H1 (cell line): ENCODE measurements around the gene ACP2. TPM values are rescaled to one million over a fixed set of nuclear protein-coding genes. Genes with fewer than 3 reads are reported as not detected.

Experiments
- BACH1 ChIP-seq: IDR thresholded peaks from 2 replicates; pipeline ENCODE4 v1.6.1; 2012; ENCODE audit warnings: low read length, improper control_type of control experiment
- CEBPB ChIP-seq: IDR thresholded peaks from 2 replicates; pipeline ENCODE4 v1.6.1; 2012; ENCODE audit warnings: low read depth, low read length
- EP300 ChIP-seq, 2 experiments: IDR thresholded peaks; 1 replicate in 1 of 2; 2 replicates in 1 of 2; pipeline ENCODE4 v1.6.1; 2011 to 2012; ENCODE audit warnings: low read depth in 2 of 2, low read length in 2 of 2, mild to moderate bottlenecking in 2 of 2, borderline replicate concordance in 1 of 2, inconsistent platforms in 1 of 2, moderate library complexity in 1 of 2
- GTF2F1 ChIP-seq: IDR thresholded peaks from 2 replicates; pipeline ENCODE4 v1.6.1; 2012; ENCODE audit warnings: low read depth, low read length, improper control_type of control experiment, borderline replicate concordance
- KDM1A ChIP-seq: fragments of 200-600, 300-600 bp; sonication (generic); IDR thresholded peaks from 2 replicates; pipeline ENCODE4 v1.7.1; 2016; ENCODE audit warnings: mild to moderate bottlenecking, low read length, borderline replicate concordance
- RBBP5 ChIP-seq: IDR thresholded peaks from 2 replicates; pipeline ENCODE4 v1.7.1; 2012; ENCODE audit warnings: low read depth, mild to moderate bottlenecking, inconsistent platforms, low read length, moderate library complexity, borderline replicate concordance
- SAP30 ChIP-seq: fragments of 300-600 bp; sonication (generic); IDR thresholded peaks from 2 replicates; pipeline ENCODE4 v1.7.1; 2012; ENCODE audit warnings: low read length, moderate library complexity, mild to moderate bottlenecking, inconsistent platforms; ENCODE audit not compliant: insufficient read depth, insufficient replicate concordance
- SIN3A ChIP-seq, 2 experiments: IDR thresholded peaks in 1 of 2; conservative IDR thresholded peaks in 1 of 2; 2 replicates each; pipeline ENCODE4 v1.6.1; 2011 to 2012; ENCODE audit warnings: low read length in 2 of 2, improper control_type of control experiment in 1 of 2, low read depth in 1 of 2, mild to moderate bottlenecking in 1 of 2
- polyA plus RNA-seq, 7 experiments: library from polyadenylated mRNA; depleted of rRNA in 3 of 7; stranded (reverse) in 5 of 7; unstranded in 2 of 7; fragments of >200 nt in 5 of 7; fragments of 200-250 nt in 2 of 7; gene quantifications; 1 replicate in 5 of 7; 2 replicates in 1 of 7; 4 replicates in 1 of 7; pipeline versions ENCODE4 v1.2.1 to v1.2.3, GENCODE V29; 2011 to 2013; ENCODE audit warnings: missing spikeins in 2 of 7, mixed read lengths in 2 of 7
- total RNA-seq: library from RNA; stranded (reverse); fragmentation: NEBNext Ultra II Directional; extraction: Animal tissue kit (Norgen Biotek cat#: 25700); gene quantifications from 2 replicates; pipeline ENCODE4 v1.2.1, GENCODE V29; 2021

Gene ACP2
- total and polyA plus RNA-seq, 2 of the 8 experiments (the other 6 are each of a cell fraction or from before 2014, with no cell fraction given): 17.8 to 19.8 TPM

GRCh38 chr11:47244448-47245350 lies 3.9 kb downstream of the ACP2 start (continued):
- TF ChIP-seq RBBP5 (no peak), SIN3A (conservative IDR thresholded peaks at IDR 0.05 in 1 of 2, IDR thresholded peaks at IDR 0.05 in 1 of 2; ENCODE audit: low read depth in 1 of 2, low read length in 2 of 2) (no peak), GTF2F1 (no peak), EP300 (IDR thresholded peaks at IDR 0.05; ENCODE audit: borderline replicate concordance in 1 of 2, low read depth in 2 of 2, low read length in 2 of 2) (no peak), SAP30 (no peak), KDM1A (no peak), BACH1 (no peak), CEBPB (no peak)
